CD4-positive, alpha-beta T cell (primary cell): ENCODE measurements around the gene MKLN1. TPM values are rescaled to one million over a fixed set of nuclear protein-coding genes. Genes with fewer than 3 reads are reported as not detected.

Source experiments
- ATAC-seq: fragments of 200-7000 bp; cut with Tn5 transposase; one replicate; pipeline ENCODE4 v1.10.0; 2022; ENCODE audit warnings: mild to moderate bottlenecking; ENCODE audit not compliant: poor library complexity
- CTCF ChIA-PET: fragments of 350-600 bp; sonication (Branson Sonifier 250); formaldehyde crosslinking; loops from one replicate; lab custom pipeline; 2021; ENCODE audit warnings: antibody characterized with exemption, inconsistent platforms; lab: Charles Lee
- POLR2A ChIA-PET: fragments of 350-600 bp; sonication (Branson Sonifier 250); formaldehyde crosslinking; loops from one replicate; lab custom pipeline; 2021; ENCODE audit warnings: antibody characterized with exemption, inconsistent platforms; lab: Charles Lee
- DNase-seq, 14 experiments: peaks; one replicate each; pipeline ENCODE4 v3.0.0-alpha.2; 2013 to 2020; ENCODE audit warnings: mixed read lengths in 2 of 14
- H3K27ac ChIP-seq, 2 donors: one replicate each; pipeline versions ENCODE4 v1.5.1 to v1.7.0; 2013; ENCODE audit warnings: low read length in 2 of 2, low read depth in 1 of 2, mild to moderate bottlenecking in 1 of 2
- H3K27me3 ChIP-seq, 2 experiments: 1 replicate in 1 of 2; 2 replicates in 1 of 2; pipeline versions ENCODE4 v1.6.1 to v1.7.0; 2013; ENCODE audit warnings: low read length in 2 of 2, control low read depth in 1 of 2, mild to moderate bottlenecking in 1 of 2, moderate library complexity in 1 of 2; ENCODE audit not compliant: insufficient read depth in 2 of 2, control insufficient read depth in 1 of 2
- H3K36me3 ChIP-seq: one replicate; pipeline ENCODE4 v1.6.1; 2013; ENCODE audit warnings: low read length, control low read depth; ENCODE audit not compliant: insufficient read depth
- H3K4me1 ChIP-seq: one replicate; pipeline ENCODE4 v1.6.1; 2013; ENCODE audit warnings: low read length, control low read depth; ENCODE audit not compliant: insufficient read depth
- H3K4me3 ChIP-seq: one replicate; pipeline ENCODE4 v1.5.1; 2013; ENCODE audit warnings: mild to moderate bottlenecking, low read length, moderate library complexity
- H3K9me3 ChIP-seq, 2 experiments: 1 replicate in 1 of 2; 2 replicates in 1 of 2; pipeline versions ENCODE4 v1.6.1 to v1.7.0; 2013; ENCODE audit warnings: low read length in 2 of 2, mild to moderate bottlenecking in 2 of 2, control low read depth in 1 of 2, moderate library complexity in 1 of 2; ENCODE audit not compliant: control insufficient read depth in 1 of 2, insufficient read depth in 1 of 2
- H3K27ac Mint-ChIP-seq: one replicate; pipeline ENCODE4 v1.8.0; 2020; ENCODE audit warnings: mixed read lengths
- H3K27me3 Mint-ChIP-seq: one replicate; pipeline ENCODE4 v1.8.0; 2021; ENCODE audit warnings: mixed read lengths
- H3K36me3 Mint-ChIP-seq: one replicate; pipeline ENCODE4 v1.8.0; 2021; ENCODE audit warnings: low read depth, mixed read lengths
- H3K4me1 Mint-ChIP-seq: one replicate; pipeline ENCODE4 v1.8.0; 2021; ENCODE audit warnings: low read depth, mixed read lengths
- H3K4me3 Mint-ChIP-seq: one replicate; pipeline ENCODE4 v1.8.0; 2020; ENCODE audit warnings: mild to moderate bottlenecking, mixed read lengths
- H3K9me3 Mint-ChIP-seq: one replicate; pipeline ENCODE4 v1.8.0; 2020; ENCODE audit warnings: mixed read lengths
- intact Hi-C, 2 experiments: fragments of 100-400 bp; cut with DNase I in 1 of 2; cut with micrococcal nuclease in 1 of 2; formaldehyde crosslinking; loops; one replicate each; pipeline versions ENCODE4 v1.15.1 to v1.9.0; 2023 to 2025; cut with DNase I, micrococcal nuclease
- total RNA-seq, 174 experiments: library from RNA in 2 of 174; stranded (reverse) in 2 of 174; gene quantifications; one replicate each; pipeline ENCODE4 v1.2.3 and lab custom pipeline; 2021 to 2026
- TF ChIP-seq, protein P1 (sequence below): fragments of 200-600 bp; IDR thresholded peaks from one replicate; pipeline ENCODE4 v1.8.0; 2022; ENCODE audit warnings: antibody characterized with exemption, mild to moderate bottlenecking

MKLN1 gene
- total RNA-seq, 2 experiments from 2014 or later, result 47.2 to 53.7 TPM

DNA sequence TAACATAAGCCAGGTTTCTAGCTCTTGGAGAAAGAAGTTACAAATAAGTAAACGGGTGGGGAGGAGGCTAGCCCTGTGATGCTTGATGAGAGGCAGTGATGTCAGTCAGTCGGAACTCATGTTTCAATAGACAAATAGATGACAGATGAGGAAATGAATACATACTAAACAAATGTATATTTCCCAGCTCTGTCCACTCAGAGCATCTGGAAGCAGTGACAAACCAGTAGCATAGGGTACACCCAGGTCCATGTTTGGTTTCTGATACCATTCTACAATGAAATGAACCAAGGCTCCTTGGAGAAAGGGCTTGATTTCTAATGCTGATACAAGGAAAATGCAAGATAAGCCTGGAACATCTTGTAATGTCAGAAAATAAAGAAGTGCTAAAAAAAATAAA lies 198.1 kb downstream of the MKLN1 start:
- ChIA-PET POLR2A (no interaction called here), CTCF (no interaction called here)
- H3K27me3 Mint-ChIP-seq, result peaks cover 4% of the 10 kb centered on the region
- H3K9me3 Mint-ChIP-seq, result no peaks in the 10 kb centered on the region
- no peaks in the 10 kb centered on the region for H3K36me3 ChIP-seq
- ATAC-seq (no peak), DNase-seq (no peak)
- TF ChIP-seq, protein P1, sequence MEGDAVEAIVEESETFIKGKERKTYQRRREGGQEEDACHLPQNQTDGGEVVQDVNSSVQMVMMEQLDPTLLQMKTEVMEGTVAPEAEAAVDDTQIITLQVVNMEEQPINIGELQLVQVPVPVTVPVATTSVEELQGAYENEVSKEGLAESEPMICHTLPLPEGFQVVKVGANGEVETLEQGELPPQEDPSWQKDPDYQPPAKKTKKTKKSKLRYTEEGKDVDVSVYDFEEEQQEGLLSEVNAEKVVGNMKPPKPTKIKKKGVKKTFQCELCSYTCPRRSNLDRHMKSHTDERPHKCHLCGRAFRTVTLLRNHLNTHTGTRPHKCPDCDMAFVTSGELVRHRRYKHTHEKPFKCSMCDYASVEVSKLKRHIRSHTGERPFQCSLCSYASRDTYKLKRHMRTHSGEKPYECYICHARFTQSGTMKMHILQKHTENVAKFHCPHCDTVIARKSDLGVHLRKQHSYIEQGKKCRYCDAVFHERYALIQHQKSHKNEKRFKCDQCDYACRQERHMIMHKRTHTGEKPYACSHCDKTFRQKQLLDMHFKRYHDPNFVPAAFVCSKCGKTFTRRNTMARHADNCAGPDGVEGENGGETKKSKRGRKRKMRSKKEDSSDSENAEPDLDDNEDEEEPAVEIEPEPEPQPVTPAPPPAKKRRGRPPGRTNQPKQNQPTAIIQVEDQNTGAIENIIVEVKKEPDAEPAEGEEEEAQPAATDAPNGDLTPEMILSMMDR, result no peak
- H3K4me3 Mint-ChIP-seq, result no peak overlapping the region
- H3K4me1 ChIP-seq, result peaks cover 4% of the 10 kb centered on the region
- intact Hi-C loops, result no loop called here
- no peak overlapping the region for H3K27ac Mint-ChIP-seq
- H3K9me3 ChIP-seq, result no peaks in the 10 kb centered on the region
- no peaks in the 10 kb centered on the region for H3K27me3 ChIP-seq
- H3K27ac ChIP-seq, result no peak overlapping the region
- no peaks in the 10 kb centered on the region for H3K36me3 Mint-ChIP-seq
- H3K4me3 ChIP-seq, result no peak overlapping the region
- peaks cover 10% of the 10 kb centered on the region for H3K4me1 Mint-ChIP-seq

DNA sequence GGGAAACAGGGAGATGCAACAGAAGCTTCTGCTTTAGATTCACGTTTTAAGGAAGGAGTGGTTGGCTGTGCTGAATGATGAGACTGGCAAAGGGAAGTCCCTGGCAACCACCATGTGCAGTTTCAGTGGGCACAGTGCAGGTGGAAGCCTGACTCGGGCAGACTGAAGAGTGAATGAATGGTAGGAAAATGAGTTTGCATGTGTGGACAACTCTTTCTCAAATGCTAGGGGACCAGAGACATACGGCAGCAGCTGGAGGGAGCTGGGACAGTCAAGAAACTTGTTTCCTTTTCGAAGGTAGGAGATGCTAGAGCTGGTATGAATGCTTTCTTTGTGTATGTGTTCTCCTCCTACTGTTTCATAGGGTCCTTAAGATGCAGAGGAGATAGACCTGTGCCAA lies 199.8 kb downstream of the MKLN1 start:
- CTCF ChIA-PET, result no interaction called here
- peaks cover 8% of the 10 kb centered on the region for H3K4me1 Mint-ChIP-seq
- H3K9me3 Mint-ChIP-seq, result no peaks in the 10 kb centered on the region
- no peaks in the 10 kb centered on the region for H3K9me3 ChIP-seq
- no peaks in the 10 kb centered on the region for H3K27me3 ChIP-seq
- POLR2A ChIA-PET, result no interaction called here
- no peak overlapping the region for H3K27ac ChIP-seq
- no peak overlapping the region for H3K27ac Mint-ChIP-seq
- peaks cover 4% of the 10 kb centered on the region for H3K27me3 Mint-ChIP-seq
- H3K4me3 Mint-ChIP-seq, result no peak overlapping the region
- ATAC-seq, result no peak
- H3K36me3 Mint-ChIP-seq, result no peaks in the 10 kb centered on the region
- H3K36me3 ChIP-seq, result no peaks in the 10 kb centered on the region
- intact Hi-C loops, result no loop called here
- H3K4me1 ChIP-seq, result peaks cover under 1% of the 10 kb centered on the region
- DNase-seq, result peak in 1 of 14 experiments; percentile 3
- TF ChIP-seq, protein P1, result no peak
- no peak overlapping the region for H3K4me3 ChIP-seq

DNA sequence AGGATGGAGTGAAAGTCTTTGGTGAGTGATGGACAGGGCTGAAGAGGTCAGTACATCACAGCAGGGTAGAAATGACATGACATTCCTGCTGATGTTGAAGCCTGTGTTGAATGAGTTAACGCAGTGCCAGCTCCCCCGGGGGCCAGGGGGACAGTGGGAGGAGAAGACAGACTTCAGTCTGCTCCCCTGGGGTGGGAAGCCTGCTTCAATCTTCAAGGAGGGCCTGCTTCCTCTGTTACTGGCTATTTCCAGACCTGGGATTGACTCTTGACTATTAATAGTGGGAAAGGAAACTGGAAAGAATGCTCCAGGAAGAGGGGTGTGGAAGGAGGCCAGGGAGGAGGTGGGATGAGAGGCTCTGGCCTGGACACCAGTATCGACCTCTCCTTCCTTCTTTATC lies 201.5 kb downstream of the MKLN1 start:
- POLR2A ChIA-PET, result no interaction called here
- H3K36me3 Mint-ChIP-seq, result no peaks in the 10 kb centered on the region
- Histone ChIP-seq H3K27ac (no peak overlapping the region), H3K27me3 (no peaks in the 10 kb centered on the region), H3K4me1 (no peaks in the 10 kb centered on the region), H3K36me3 (no peaks in the 10 kb centered on the region), H3K4me3 (no peak overlapping the region), H3K9me3 (no peaks in the 10 kb centered on the region)
- H3K4me1 Mint-ChIP-seq, result no peaks in the 10 kb centered on the region
- ATAC-seq (no peak), DNase-seq (no peak)
- no peak overlapping the region for H3K27ac Mint-ChIP-seq
- intact Hi-C loops, result no loop called here
- CTCF ChIA-PET, result no interaction called here
- TF ChIP-seq, protein P1, result no peak
- no peaks in the 10 kb centered on the region for H3K9me3 Mint-ChIP-seq
- H3K27me3 Mint-ChIP-seq, result peaks cover 3% of the 10 kb centered on the region
- H3K4me3 Mint-ChIP-seq, result no peak overlapping the region
